ENCODE measurements around the gene SDHAF4. TPM values are rescaled to one million over a fixed set of nuclear protein-coding genes. Genes with fewer than 3 reads are reported as not detected.
"Not testable (repeated sequence)": the region's sequence is repeated elsewhere in the genome, so short reads cannot be mapped to it uniquely, and the experiment has no call there.

SDHAF4 gene
- total RNA-seq, 1 experiment from 2014 or later, result 9.3 TPM

GRCh38 chr6:70601014-70601413 is 34.3 kb downstream of the SDHAF4 start:
- no peak overlapping the region for H3K4me3 ChIP-seq (ENCODE audit: low read depth, low read length, poor library complexity, severe bottlenecking)
- DNase-seq (ENCODE audit: low spot score), result peak; percentile 38
- POLR2A ChIA-PET (ENCODE audit: low non-redundant PET), result no interaction called here
- H3K4me1 ChIP-seq (ENCODE audit: insufficient read depth, low read length, poor library complexity, severe bottlenecking), result no peaks in the 10 kb centered on the region
- H3K27ac ChIP-seq (ENCODE audit: low read depth, low read length, poor library complexity, severe bottlenecking), result no peak overlapping the region
- no peaks in the 10 kb centered on the region for H3K36me3 ChIP-seq (ENCODE audit: insufficient read depth, low read length, poor library complexity, severe bottlenecking)
- H3K27me3 ChIP-seq (replicated peaks; ENCODE audit: insufficient read depth, low read depth, low read length, poor library complexity), result no peaks in the 10 kb centered on the region
- no peaks in the 10 kb centered on the region for H3K9me3 ChIP-seq (ENCODE audit: low read depth, low read length, poor library complexity, severe bottlenecking)
- CTCF ChIA-PET, result no interaction called here
- intact Hi-C loops (cut with micrococcal nuclease; ENCODE audit: unreplicated experiment), result no loop called here
- no TSS peak for BruUV-seq (replicated peaks)
- TF ChIP-seq CTCF (conservative IDR thresholded peaks at IDR 0.05; ENCODE audit: low read depth, low read length), result no peak
- TF ChIP-seq EZH2 (IDR thresholded peaks at IDR 0.05; ENCODE audit: borderline replicate concordance, low read depth, low read length, poor library complexity, severe bottlenecking), result no peak

GRCh38 chr6:70604254-70604653 is 37.5 kb downstream of the SDHAF4 start:
- ChIA-PET POLR2A (ENCODE audit: low non-redundant PET) (no interaction called here), CTCF (no interaction called here)
- Histone ChIP-seq H3K4me1 (ENCODE audit: insufficient read depth, low read length, poor library complexity, severe bottlenecking) (no peaks in the 10 kb centered on the region), H3K4me3 (ENCODE audit: low read depth, low read length, poor library complexity, severe bottlenecking) (no peak overlapping the region), H3K36me3 (ENCODE audit: insufficient read depth, low read length, poor library complexity, severe bottlenecking) (no peaks in the 10 kb centered on the region), H3K27ac (ENCODE audit: low read depth, low read length, poor library complexity, severe bottlenecking) (no peak overlapping the region), H3K9me3 (ENCODE audit: low read depth, low read length, poor library complexity, severe bottlenecking) (no peaks in the 10 kb centered on the region), H3K27me3 (replicated peaks; ENCODE audit: insufficient read depth, low read depth, low read length, poor library complexity) (no peaks in the 10 kb centered on the region)
- no peak for TF ChIP-seq EZH2 (IDR thresholded peaks at IDR 0.05; ENCODE audit: borderline replicate concordance, low read depth, low read length, poor library complexity, severe bottlenecking)
- no peak for TF ChIP-seq CTCF (conservative IDR thresholded peaks at IDR 0.05; ENCODE audit: low read depth, low read length)
- DNase-seq (ENCODE audit: low spot score), result no peak
- intact Hi-C loops (cut with micrococcal nuclease; ENCODE audit: unreplicated experiment), result no loop called here
- BruUV-seq (replicated peaks), result no TSS peak

DNA sequence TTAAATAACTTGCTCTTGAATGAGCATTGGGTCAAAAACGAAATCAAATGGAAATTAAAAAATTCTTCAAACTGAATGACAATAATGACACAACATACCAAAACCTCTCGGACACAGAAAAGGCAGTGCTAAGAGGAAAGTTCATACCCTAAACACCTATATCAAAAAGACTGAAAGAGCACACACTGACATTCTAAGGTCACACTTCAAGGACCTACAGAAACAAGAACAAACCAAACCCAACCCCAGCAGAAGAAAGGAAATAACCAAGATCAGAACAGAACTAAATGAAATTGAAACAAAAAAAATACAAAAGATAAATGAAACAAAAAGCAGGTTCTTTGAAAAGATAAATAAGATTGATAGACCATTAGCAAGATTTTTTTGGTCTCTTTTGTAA is 40.6 kb downstream of the SDHAF4 start:
- H3K27ac ChIP-seq (ENCODE audit: low read depth, low read length, poor library complexity, severe bottlenecking); H3K9me3 ChIP-seq (ENCODE audit: low read depth, low read length, poor library complexity, severe bottlenecking); H3K4me1 ChIP-seq (ENCODE audit: insufficient read depth, low read length, poor library complexity, severe bottlenecking); DNase-seq (ENCODE audit: low spot score); H3K4me3 ChIP-seq (ENCODE audit: low read depth, low read length, poor library complexity, severe bottlenecking); CTCF ChIA-PET; BruUV-seq (replicated peaks); intact Hi-C loops (cut with micrococcal nuclease; ENCODE audit: unreplicated experiment); H3K36me3 ChIP-seq (ENCODE audit: insufficient read depth, low read length, poor library complexity, severe bottlenecking); H3K27me3 ChIP-seq (replicated peaks; ENCODE audit: insufficient read depth, low read depth, low read length, poor library complexity); POLR2A ChIA-PET (ENCODE audit: low non-redundant PET): not testable (repeated sequence)

DNA sequence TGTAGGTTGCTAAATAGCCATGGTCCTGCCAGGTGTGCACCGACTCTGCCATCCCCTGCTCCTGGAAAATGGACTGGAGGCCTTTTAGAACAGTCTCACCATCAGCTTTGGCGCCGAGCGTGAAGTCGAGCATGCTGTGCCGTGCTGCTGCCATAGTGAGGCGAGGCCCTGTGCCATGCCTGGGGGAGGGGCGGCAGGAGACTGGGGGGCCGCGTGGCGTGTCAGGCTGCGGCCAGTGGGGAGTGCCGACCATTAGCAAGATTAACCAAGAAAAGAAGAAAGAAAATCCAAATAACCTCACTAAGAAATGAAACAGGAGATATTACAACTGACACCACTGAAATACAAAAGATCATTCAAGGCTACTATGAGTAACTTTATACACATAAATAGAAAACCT is 42.5 kb downstream of the SDHAF4 start:
- H3K9me3 ChIP-seq (ENCODE audit: low read depth, low read length, poor library complexity, severe bottlenecking); BruUV-seq (replicated peaks); DNase-seq (ENCODE audit: low spot score); intact Hi-C loops (cut with micrococcal nuclease; ENCODE audit: unreplicated experiment); H3K27ac ChIP-seq (ENCODE audit: low read depth, low read length, poor library complexity, severe bottlenecking); H3K4me1 ChIP-seq (ENCODE audit: insufficient read depth, low read length, poor library complexity, severe bottlenecking); H3K27me3 ChIP-seq (replicated peaks; ENCODE audit: insufficient read depth, low read depth, low read length, poor library complexity); CTCF ChIA-PET; H3K36me3 ChIP-seq (ENCODE audit: insufficient read depth, low read length, poor library complexity, severe bottlenecking); H3K4me3 ChIP-seq (ENCODE audit: low read depth, low read length, poor library complexity, severe bottlenecking); POLR2A ChIA-PET (ENCODE audit: low non-redundant PET): not testable (repeated sequence)
